Spleen (tissue), 11 donors: Measurements from ENCODE around the gene GPC2. TPM values are rescaled to one million over a fixed set of nuclear protein-coding genes. Genes with fewer than 3 reads are reported as not detected.

ENCODE experiments used
- DNase-seq: peaks from one replicate; pipeline ENCODE4 v3.0.0-alpha.2; 2020
- H3K27ac ChIP-seq, 8 donors: fragments of 200-600 bp; sonication (generic) in 7 of 8; 1 replicate in 4 of 8; 2 replicates in 4 of 8; pipeline versions ENCODE4 v1.5.0 to v1.8.0; 2016 to 2021; ENCODE audit warnings: inconsistent platforms in 4 of 8, mild to moderate bottlenecking in 4 of 8, moderate library complexity in 1 of 8
- H3K27me3 ChIP-seq, 7 donors: fragments of 200-600 bp; sonication (generic) in 6 of 7; replicated peaks in 1 of 7; 1 replicate in 4 of 7; 2 replicates in 3 of 7; pipeline versions ENCODE4 v1.5.0 to v1.8.0; 2016 to 2021; ENCODE audit warnings: inconsistent platforms in 3 of 7, mild to moderate bottlenecking in 1 of 7
- H3K36me3 ChIP-seq, 6 donors: fragments of 200-600 bp; sonication (generic) in 5 of 6; 1 replicate in 4 of 6; 2 replicates in 2 of 6; pipeline versions ENCODE4 v1.5.0 to v1.8.0; 2016 to 2021; ENCODE audit warnings: inconsistent platforms in 2 of 6
- H3K4me1 ChIP-seq, 6 donors: fragments of 200-600 bp; sonication (generic) in 5 of 6; 1 replicate in 3 of 6; 2 replicates in 3 of 6; pipeline versions ENCODE4 v1.5.0 to v1.8.0; 2016 to 2021; ENCODE audit warnings: inconsistent platforms in 3 of 6
- H3K4me3 ChIP-seq, 8 donors: fragments of 200-600 bp; sonication (generic) in 7 of 8; 1 replicate in 4 of 8; 2 replicates in 4 of 8; pipeline versions ENCODE4 v1.5.0 to v1.8.0; 2016 to 2021; ENCODE audit warnings: inconsistent platforms in 4 of 8, mild to moderate bottlenecking in 4 of 8, moderate library complexity in 2 of 8
- H3K9me3 ChIP-seq, 8 donors: fragments of 200-600 bp; sonication (generic) in 7 of 8; 1 replicate in 4 of 8; 2 replicates in 4 of 8; pipeline versions ENCODE4 v1.5.0 to v1.8.0; 2016 to 2021; ENCODE audit warnings: inconsistent platforms in 4 of 8
- CTCF ChIP-seq, 11 experiments: fragments of 200-600 bp in 7 of 11; fragments of 450-650 bp in 4 of 11; sonication (generic) in 4 of 11; IDR thresholded peaks in 8 of 11; conservative IDR thresholded peaks in 3 of 11; 1 replicate in 7 of 11; 2 replicates in 4 of 11; pipeline versions ENCODE4 v1.4.0 to v1.8.0; 2016 to 2021; ENCODE audit warnings: antibody characterized with exemption in 11 of 11, inconsistent platforms in 4 of 11, mild to moderate bottlenecking in 1 of 11
- POLR2A ChIP-seq, 3 donors: fragments of 450-650 bp; IDR thresholded peaks; one replicate each; pipeline ENCODE4 v1.5.1; 2017; ENCODE audit warnings: antibody characterized with exemption in 3 of 3, mild to moderate bottlenecking in 1 of 3
- POLR2AphosphoS5 ChIP-seq, 3 donors: sonication (generic); formaldehyde crosslinking; IDR thresholded peaks; one replicate each; pipeline ENCODE4 v1.5.1; 2017; ENCODE audit warnings: antibody characterized with exemption in 3 of 3
- WGBS, 5 donors: extraction: QIAGEN DNeasy Blood & Tissue Kit in 3 of 5; methylation state at CpG; one replicate each; pipeline versions ENCODE4 v1.1.5 to v1.1.7; 2013 to 2018; 5-methylcytosine and 5-hydroxymethylcytosine counted together
- intact Hi-C: fragments of 100-400 bp; cut with DNase I; formaldehyde crosslinking; loops from one replicate; pipeline ENCODE4 v1.15.0; 2023; ENCODE audit warnings: low total_unique reads
- polyA plus RNA-seq, 3 donors: library from polyadenylated mRNA; stranded (reverse); fragments of 200-250 nt; gene quantifications; one replicate each; pipeline ENCODE4 v1.2.1, GENCODE V29; 2013
- total RNA-seq, 7 donors: library from RNA; depleted of rRNA in 3 of 7; stranded (reverse); fragments of >200 nt in 3 of 7; fragmentation: NEBNext Ultra II Directional in 4 of 7; extraction: Animal tissue kit (Norgen Biotek cat#: 25700) in 4 of 7; gene quantifications; one replicate each; pipeline versions ENCODE4 v1.1.0 to v1.2.1, GENCODE V29; 2016 to 2021
- donor health status: healthy with polysubstance abuse.
- donor health status: DM: no; HTN: no; CAD: no; lungs with moderate emphysema.
- donor health status: DM: no; HTN: no; CAD: no.
- donor health status: Bipolar disorder and iron deficiency.
- donor health status: healthy.
- donor health status: DM: no; HTN: no; CAD: no.
- donor health status: DM: yes; HTN: yes; CAD: no.

GPC2 gene
- total and polyA plus RNA-seq, 10 donors, result 2.1 to 5.3 (median 4.3) TPM

DNA sequence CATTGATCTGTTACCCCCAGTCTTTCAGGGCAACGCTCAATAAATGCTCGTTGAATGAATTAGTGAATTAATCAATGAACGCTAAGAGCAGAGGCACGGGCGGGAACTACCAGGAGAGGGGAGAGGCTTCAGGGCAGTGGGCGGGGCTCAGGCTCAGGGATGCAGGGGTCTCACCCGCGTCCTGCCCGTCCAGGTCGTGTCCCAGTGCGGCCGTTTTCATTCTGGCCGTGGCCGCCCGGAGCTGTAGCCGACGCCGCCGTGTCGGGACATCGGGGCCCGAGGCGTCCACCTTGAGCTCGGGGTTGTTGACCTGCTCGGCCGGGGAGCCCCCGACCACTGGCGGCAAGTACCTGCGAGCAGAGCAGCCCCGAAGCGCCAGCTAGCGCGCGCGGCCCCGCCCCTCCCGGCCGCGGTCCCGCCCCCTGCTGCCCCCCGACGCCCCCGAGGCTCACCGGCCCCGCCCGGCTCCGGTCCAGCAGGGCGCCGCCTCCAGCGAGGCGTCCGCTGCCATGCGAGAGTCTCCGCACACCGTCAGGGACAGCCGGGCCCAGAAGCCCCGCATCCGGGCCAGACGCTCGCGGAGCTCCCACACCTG, 6.0 kb downstream of the GPC2 start:
- Histone ChIP-seq H3K4me1 (peaks cover 19 to 68% (median 41%) of the 10 kb centered on the region in 6 donors), H3K27me3 (peaks cover 0 to 70% (median 37%) of the 10 kb centered on the region in 7 donors), H3K27ac (peak overlapping the region in 1 of 8 donors; percentile 28), H3K9me3 (no peaks in the 10 kb centered on the region), H3K4me3 (peak overlapping the region; percentile 18 to 73 (median 44)), H3K36me3 (no peaks in the 10 kb centered on the region)
- DNase-seq, result peak; percentile 85
- TF ChIP-seq POLR2AphosphoS5 (IDR thresholded peaks at IDR 0.05), result peak in 2 of 3 donors; percentile 17 to 46
- TF ChIP-seq CTCF (IDR thresholded peaks at IDR 0.05 in 8 of 11, conservative IDR thresholded peaks at IDR 0.05 in 3 of 11), result no peak
- intact Hi-C loops, result no loop called here
- 5 to 29% (median 8%) methylated on average over 4 to 61 of the region's 61 CpGs for WGBS, 5 donors

GRCh38 chr7:100170101-100170897, 6.9 kb downstream of the GPC2 start:
- Histone ChIP-seq H3K4me3 (peak overlapping the region in 1 of 8 donors; percentile 73), H3K27ac (no peak overlapping the region), H3K27me3 (peaks cover 0 to 75% (median 37%) of the 10 kb centered on the region in 7 donors), H3K36me3 (no peaks in the 10 kb centered on the region), H3K9me3 (no peaks in the 10 kb centered on the region), H3K4me1 (peaks cover 19 to 62% (median 41%) of the 10 kb centered on the region in 6 donors)
- intact Hi-C loops, result no loop called here
- DNase-seq, result peak; percentile 69
- 85 to 90% (median 87%) methylated on average over 10 to 11 of the region's 11 CpGs for WGBS, 5 donors
- TF ChIP-seq POLR2AphosphoS5 (IDR thresholded peaks at IDR 0.05) (no peak), POLR2A (IDR thresholded peaks at IDR 0.05) (no peak), CTCF (IDR thresholded peaks at IDR 0.05 in 8 of 11, conservative IDR thresholded peaks at IDR 0.05 in 3 of 11) (no peak)

DNA sequence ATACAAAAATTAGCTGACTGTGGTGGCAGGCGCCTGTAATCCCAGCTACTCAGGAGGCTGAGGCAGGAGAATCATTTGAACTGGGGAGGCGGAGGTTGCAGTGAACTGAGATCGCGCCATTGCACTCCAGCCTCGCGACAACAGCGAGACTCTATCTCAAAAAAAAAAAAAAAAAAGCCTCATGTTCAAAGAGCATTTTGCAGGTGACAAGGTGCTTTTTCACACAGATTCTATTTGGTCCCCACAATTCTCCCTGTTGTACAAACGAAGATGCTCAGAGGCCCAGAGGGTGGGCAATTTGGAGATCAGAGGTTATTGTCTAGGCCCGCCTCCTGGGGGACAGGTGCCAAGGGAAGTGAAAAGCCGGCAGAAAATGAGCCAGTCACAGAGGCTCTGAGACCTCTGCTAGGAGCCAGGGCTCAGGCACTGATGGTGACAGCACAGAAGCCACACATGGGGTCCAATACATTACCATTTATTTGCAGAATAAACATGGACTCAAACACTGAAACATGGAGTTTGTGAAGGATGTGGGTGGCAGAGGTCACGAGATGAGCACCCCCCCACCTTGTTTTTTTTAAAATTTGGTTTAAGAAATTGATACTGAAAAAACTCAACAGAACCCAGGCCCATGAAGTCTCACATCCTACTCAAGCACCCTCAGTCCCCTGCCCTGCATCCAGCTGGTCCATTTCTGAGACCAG, 7.9 kb downstream of the GPC2 start:
- no peak overlapping the region for H3K4me3 ChIP-seq
- no peaks in the 10 kb centered on the region for H3K36me3 ChIP-seq
- no peaks in the 10 kb centered on the region for H3K9me3 ChIP-seq
- peaks cover 0 to 76% (median 37%) of the 10 kb centered on the region in 7 donors for H3K27me3 ChIP-seq
- intact Hi-C loops, result no loop called here
- peak; percentile 60 for DNase-seq
- TF ChIP-seq CTCF (IDR thresholded peaks at IDR 0.05 in 8 of 11, conservative IDR thresholded peaks at IDR 0.05 in 3 of 11) (no peak), POLR2A (IDR thresholded peaks at IDR 0.05) (no peak), POLR2AphosphoS5 (IDR thresholded peaks at IDR 0.05) (no peak)
- peak overlapping the region in 4 of 8 donors; percentile 41 to 71 (median 64) for H3K27ac ChIP-seq
- 69 to 84% (median 82%) methylated on average over 11 of the region's 11 CpGs for WGBS, 5 donors
- H3K4me1 ChIP-seq, result peaks cover 19 to 62% (median 41%) of the 10 kb centered on the region in 6 donors
